Psoas muscle (tissue), 8 donors: ENCODE results near the gene ECE2. TPM values are rescaled to one million over a fixed set of nuclear protein-coding genes. Genes with fewer than 3 reads are reported as not detected.

Experiments
- ATAC-seq, 4 donors: fragments of 200-7000 bp; cut with Tn5 transposase; one replicate each; pipeline ENCODE4 v1.9.1; 2020; ENCODE audit warnings: moderate library complexity in 3 of 4, mild to moderate bottlenecking in 2 of 4
- DNase-seq, 2 donors: peaks; one replicate each; pipeline ENCODE4 v3.0.0-alpha.2; 2020
- H3K27ac ChIP-seq: fragments of 200-600 bp; one replicate; pipeline ENCODE4 v1.8.0; 2022
- H3K27me3 ChIP-seq, 3 donors: fragments of 200-600 bp in 1 of 3; one replicate each; pipeline versions ENCODE4 v1.6.1 to v1.8.0; 2013 to 2022; ENCODE audit warnings: low read length in 2 of 3, mild to moderate bottlenecking in 2 of 3, moderate library complexity in 1 of 3; ENCODE audit not compliant: insufficient read depth in 3 of 3
- H3K36me3 ChIP-seq, 2 donors: fragments of 200-600 bp in 1 of 2; one replicate each; pipeline versions ENCODE4 v1.6.1 to v1.8.0; 2013 to 2022; ENCODE audit warnings: low read depth in 1 of 2, mild to moderate bottlenecking in 1 of 2, moderate library complexity in 1 of 2; ENCODE audit not compliant: insufficient read depth in 1 of 2
- H3K4me1 ChIP-seq: fragments of 200-600 bp; one replicate; pipeline ENCODE4 v1.8.0; 2022
- H3K4me3 ChIP-seq: fragments of 200-600 bp; one replicate; pipeline ENCODE4 v1.8.0; 2022; ENCODE audit warnings: mild to moderate bottlenecking
- H3K9me3 ChIP-seq: fragments of 200-600 bp; one replicate; pipeline ENCODE4 v1.8.0; 2022
- CTCF ChIP-seq: fragments of 200-600 bp; IDR thresholded peaks from one replicate; pipeline ENCODE4 v1.8.0; 2022; ENCODE audit warnings: antibody characterized with exemption
- WGBS, 3 donors: extraction: QIAGEN DNeasy Blood & Tissue Kit; methylation state at CpG; one replicate each; pipeline versions ENCODE4 v1.1.6 to v1.1.7; 2013; 5-methylcytosine and 5-hydroxymethylcytosine counted together
- intact Hi-C, 2 donors: fragments of 100-400 bp; cut with DNase I; formaldehyde crosslinking; loops; one replicate each; pipeline versions ENCODE4 v1.11.0 to v1.14.2; 2022
- polyA plus RNA-seq, 3 donors: library from polyadenylated mRNA; stranded (reverse); fragments of 200-250 nt; gene quantifications; one replicate each; pipeline ENCODE4 v1.2.3, GENCODE V29; 2013
- total RNA-seq, 4 donors: library from RNA; stranded (reverse); fragmentation: NEBNext Ultra II Directional in 2 of 4; extraction: Animal tissue kit (Norgen Biotek cat#: 25700) in 2 of 4; gene quantifications; one replicate each; pipeline versions ENCODE4 v1.2.1 to v1.2.4, GENCODE V29; 2021 to 2023
- donor health status: healthy with polysubstance abuse.
- donor health status: DM: no; HTN: no; CAD: no; lungs with moderate emphysema.
- donor health status: Bipolar disorder and iron deficiency.
- donor health status: healthy.
- donor health status: DM: yes; HTN: yes; CAD: no.
- donor health status: DM: no; HTN: no; CAD: no.
- donor health status: DM: no; HTN: no; CAD: no.
- donor health status: DM: yes; HTN: yes; CAD: no.

Gene ECE2
- total and polyA plus RNA-seq, 7 donors = not detected

GRCh38 chr3:184317201-184317600 is 41.4 kb downstream of the ECE2 start:
- H3K36me3 ChIP-seq = peaks cover 11 to 49% of the 10 kb centered on the region in 2 donors
- no peaks in the 10 kb centered on the region for H3K9me3 ChIP-seq
- peak in 1 of 2 donors; percentile 36 for DNase-seq
- ATAC-seq = no peak
- peak overlapping the region; percentile 96 for H3K27ac ChIP-seq
- peak overlapping the region; percentile 80 for H3K4me3 ChIP-seq
- no peaks in the 10 kb centered on the region for H3K27me3 ChIP-seq
- TF ChIP-seq CTCF = no peak
- H3K4me1 ChIP-seq = peaks cover 57% of the 10 kb centered on the region
- intact Hi-C loops = loop anchor here in 1 of 2 donors (5.0 kb wide), 1 partner anchor 140 kb away; no protein-coding TSS in a partner anchor
- 53 to 65% (median 56%) methylated on average over 5 of the region's 5 CpGs for WGBS, 3 donors

GRCh38 chr3:184320104-184320445 is 44.3 kb downstream of the ECE2 start:
- WGBS, 3 donors = 1 to 10% (median 4%) methylated on average over 4 of the region's 4 CpGs
- TF ChIP-seq CTCF = no peak
- H3K4me3 ChIP-seq = peak overlapping the region; percentile 71
- H3K36me3 ChIP-seq = peaks cover 26 to 78% of the 10 kb centered on the region in 2 donors
- peaks cover 80% of the 10 kb centered on the region for H3K4me1 ChIP-seq
- H3K27me3 ChIP-seq = no peaks in the 10 kb centered on the region
- peak overlapping the region; percentile 90 for H3K27ac ChIP-seq
- peak; percentile 98 to 99 for DNase-seq
- ATAC-seq = peak; percentile 85 to 87 (median 86)
- H3K9me3 ChIP-seq = no peaks in the 10 kb centered on the region
- intact Hi-C loops = no loop called here

GRCh38 chr3:184321666-184322065 is 45.8 kb downstream of the ECE2 start:
- no peak for ATAC-seq
- DNase-seq = no peak
- intact Hi-C loops = no loop called here
- peaks cover 70% of the 10 kb centered on the region for H3K4me1 ChIP-seq
- TF ChIP-seq CTCF = no peak
- H3K36me3 ChIP-seq = peaks cover 28 to 86% of the 10 kb centered on the region in 2 donors
- H3K9me3 ChIP-seq = no peaks in the 10 kb centered on the region
- WGBS, 3 donors = 45 to 70% (median 49%) methylated on average over 5 of the region's 5 CpGs
- peak overlapping the region; percentile 90 for H3K27ac ChIP-seq
- peak overlapping the region; percentile 71 for H3K4me3 ChIP-seq
- H3K27me3 ChIP-seq = no peaks in the 10 kb centered on the region

- Histone ChIP-seq H3K27me3 (no peaks in the 10 kb centered on the region), H3K4me1 (peaks cover 58% of the 10 kb centered on the region), H3K9me3 (no peaks in the 10 kb centered on the region), H3K27ac (peak overlapping the region; percentile 90), H3K36me3 (peaks cover 35 to 86% of the 10 kb centered on the region in 2 donors), H3K4me3 (peak overlapping the region; percentile 71)
- DNase-seq (peak; percentile 77 to 86), ATAC-seq (peak; percentile 46 to 72 (median 68))
- no peak for TF ChIP-seq CTCF
- WGBS, 3 donors = 61 to 80% (median 62%) methylated on average over 20 of the region's 20 CpGs
- intact Hi-C loops = no loop called here
Observed at GRCh38 chr3:184322731-184323487, 47.1 kb downstream of the ECE2 start.
